ENCODE results near the gene SEC24C. TPM values are rescaled to one million over a fixed set of nuclear protein-coding genes. Genes with fewer than 3 reads are reported as not detected.

Gene SEC24C
- total RNA-seq, 1 experiment from 2014 or later: 113 TPM

- ChIA-PET CTCF (interaction anchor here (0.7 kb wide), 1 partner anchor 25 kb away, joined by 3 read pairs; no protein-coding TSS in a partner anchor), POLR2A (interaction anchor here (0.7 to 0.8 kb wide), 2 partner anchors 10 to 42 kb away, joined by 3 read pairs; no protein-coding TSS in a partner anchor)
- no peak for TF ChIP-seq REST (IDR thresholded peaks at IDR 0.05; ENCODE audit: insufficient read depth in 1 of 2, low read depth in 2 of 2, low read length in 1 of 2)
- no peak for TF ChIP-seq CTCF (IDR thresholded peaks at IDR 0.05)
- peak; percentile 33 for TF ChIP-seq SIN3A (IDR thresholded peaks at IDR 0.05; ENCODE audit: borderline replicate concordance, insufficient read depth, low read depth, low read length)
- in situ Hi-C loops (cut with HindIII; ENCODE audit: low pct_unique_long_range_greater_than_20kb, low sequenced_read_pairs) (no loop called here), intact Hi-C loops (cut with micrococcal nuclease; ENCODE audit: unreplicated experiment) (no loop called here)
- Histone ChIP-seq H3K27me3 (ENCODE audit: control insufficient read depth, insufficient read depth, low read length) (no peaks in the 10 kb centered on the region), H3K9me3 (ENCODE audit: control insufficient read depth, insufficient read depth, low read depth, low read length) (no peaks in the 10 kb centered on the region), H3K27ac (ENCODE audit: low read length) (peak overlapping the region; percentile 100), H3K4me1 (ENCODE audit: control insufficient read depth, insufficient read depth, low read length) (peaks cover 23% of the 10 kb centered on the region), H3K4me3 (ENCODE audit: low read depth in 2 of 2, low read length in 2 of 2) (peak overlapping the region; percentile 91 to 97), H3K36me3 (ENCODE audit: control insufficient read depth, insufficient read depth, low read length) (peaks cover 8% of the 10 kb centered on the region)
- DNase-seq (ENCODE audit: low read depth, low spot score) (no peak), ATAC-seq (peak; percentile 69)
- TSS peak; percentile 89 for BruUV-seq (replicated peaks)
Measured at GRCh38 chr10:73744664-73744975, 448 bp downstream of the SEC24C start.

- in situ Hi-C loops (cut with HindIII; ENCODE audit: low pct_unique_long_range_greater_than_20kb, low sequenced_read_pairs) (no loop called here), intact Hi-C loops (cut with micrococcal nuclease; ENCODE audit: unreplicated experiment) (no loop called here)
- BruUV-seq (replicated peaks): TSS peak; percentile 33
- no peak for ATAC-seq
- Histone ChIP-seq H3K4me3 (ENCODE audit: low read depth in 2 of 2, low read length in 2 of 2) (no peak overlapping the region), H3K4me1 (ENCODE audit: control insufficient read depth, insufficient read depth, low read length) (peaks cover 23% of the 10 kb centered on the region), H3K36me3 (ENCODE audit: control insufficient read depth, insufficient read depth, low read length) (peaks cover 25% of the 10 kb centered on the region), H3K27me3 (ENCODE audit: control insufficient read depth, insufficient read depth, low read length) (no peaks in the 10 kb centered on the region), H3K27ac (ENCODE audit: low read length) (no peak overlapping the region), H3K9me3 (ENCODE audit: control insufficient read depth, insufficient read depth, low read depth, low read length) (no peaks in the 10 kb centered on the region)
- ChIA-PET POLR2A (no interaction called here), CTCF (no interaction called here)
- DNase-seq (ENCODE audit: low read depth, low spot score): no peak
- TF ChIP-seq REST (IDR thresholded peaks at IDR 0.05; ENCODE audit: insufficient read depth in 1 of 2, low read depth in 2 of 2, low read length in 1 of 2) (no peak), TCF7L2 (IDR thresholded peaks at IDR 0.05; ENCODE audit: low read depth, low read length) (no peak), POLR2AphosphoS5 (IDR thresholded peaks at IDR 0.05; ENCODE audit: low read depth, low read length) (no peak), CTCF (IDR thresholded peaks at IDR 0.05) (no peak), SIN3A (IDR thresholded peaks at IDR 0.05; ENCODE audit: borderline replicate concordance, insufficient read depth, low read depth, low read length) (no peak)
Measured at GRCh38 chr10:73746721-73747120, 2.5 kb downstream of the SEC24C start.

All from Panc1 (cell line).